ENCODE data around the gene CYBC1. TPM values are rescaled to one million over a fixed set of nuclear protein-coding genes. Genes with fewer than 3 reads are reported as not detected.

The CYBC1 gene
- polyA plus RNA-seq, 1 donor (not counting 4 experiments of a cell fraction or from before 2014, with no cell fraction given), result 30.2 TPM

GRCh38 chr17:82435103-82435502, 15.4 kb downstream of the CYBC1 start:
- Histone ChIP-seq H3K27ac (ENCODE audit: control insufficient read depth, insufficient read depth, low read length) (no peak overlapping the region), H3K36me3 (ENCODE audit: control insufficient read depth in 2 of 2, extremely low read depth in 1 of 2, insufficient read depth in 2 of 2, low read length in 2 of 2) (no peaks in the 10 kb centered on the region), H3K4me1 (ENCODE audit: control insufficient read depth, extremely low read depth, insufficient read depth, low read length) (no peaks in the 10 kb centered on the region), H2AFZ (ENCODE audit: control insufficient read depth, low read length) (no peak overlapping the region), H3K9ac (ENCODE audit: control insufficient read depth, extremely low read depth, insufficient read depth, low read length) (no peak overlapping the region), H4K20me1 (ENCODE audit: control insufficient read depth, extremely low read depth, insufficient read depth, low read length) (no peaks in the 10 kb centered on the region), H3K9me3 (ENCODE audit: control insufficient read depth, low read depth, low read length) (no peaks in the 10 kb centered on the region), H3K9me1 (ENCODE audit: control insufficient read depth, extremely low read depth, insufficient read depth, low read length) (no peaks in the 10 kb centered on the region), H3K79me2 (ENCODE audit: control insufficient read depth, insufficient read depth, low read length) (no peaks in the 10 kb centered on the region), H3K27me3 (ENCODE audit: control insufficient read depth, extremely low read depth, insufficient read depth, low read length) (no peaks in the 10 kb centered on the region), H3K4me3 (ENCODE audit: control insufficient read depth in 2 of 3, extremely low read depth in 1 of 3, insufficient read depth in 2 of 3, low read depth in 1 of 3, low read length in 3 of 3) (no peak overlapping the region), H3K4me2 (ENCODE audit: control insufficient read depth, extremely low read depth, insufficient read depth, low read depth, low read length) (no peak overlapping the region)
- no peak for DNase-seq (ENCODE audit: low read depth, low spot score)
- FAIRE-seq, result no peak
- dilution Hi-C loops (cut with MboI; ENCODE audit: extremely low pct_ligation_motif_present, low sequenced_read_pairs), result loop anchor here (10.0 kb wide), 1 partner anchor 90 kb away; no protein-coding TSS in a partner anchor
- TF ChIP-seq EZH2 (IDR thresholded peaks at IDR 0.05; ENCODE audit: low read length) (no peak), CTCF (optimal IDR thresholded peaks at IDR 0.05 in 1 of 3, IDR thresholded peaks at IDR 0.05 in 1 of 3, conservative IDR thresholded peaks at IDR 0.05 in 1 of 3; ENCODE audit: extremely low read depth in 1 of 3, insufficient read depth in 2 of 3, low read length in 3 of 3) (no peak)

- no peak for FAIRE-seq
- H3K36me3 ChIP-seq (ENCODE audit: control insufficient read depth in 2 of 2, extremely low read depth in 1 of 2, insufficient read depth in 2 of 2, low read length in 2 of 2), result no peaks in the 10 kb centered on the region
- TF ChIP-seq CTCF (optimal IDR thresholded peaks at IDR 0.05 in 1 of 3, IDR thresholded peaks at IDR 0.05 in 1 of 3, conservative IDR thresholded peaks at IDR 0.05 in 1 of 3; ENCODE audit: extremely low read depth in 1 of 3, insufficient read depth in 2 of 3, low read length in 3 of 3) (no peak), EZH2 (IDR thresholded peaks at IDR 0.05; ENCODE audit: low read length) (no peak)
Measured at GRCh38 chr17:82434216-82434565, 16.4 kb downstream of the CYBC1 start.

More at GRCh38 chr17:82434216-82434565, 16.4 kb downstream of the CYBC1 start:
- DNase-seq (ENCODE audit: low read depth, low spot score), result no peak
- H3K4me2 ChIP-seq (ENCODE audit: control insufficient read depth, extremely low read depth, insufficient read depth, low read depth, low read length), result no peak overlapping the region
- H3K4me3 ChIP-seq (ENCODE audit: control insufficient read depth in 2 of 3, extremely low read depth in 1 of 3, insufficient read depth in 2 of 3, low read depth in 1 of 3, low read length in 3 of 3), result no peak overlapping the region
- H3K4me1 ChIP-seq (ENCODE audit: control insufficient read depth, extremely low read depth, insufficient read depth, low read length), result no peaks in the 10 kb centered on the region
- no peaks in the 10 kb centered on the region for H3K9me1 ChIP-seq (ENCODE audit: control insufficient read depth, extremely low read depth, insufficient read depth, low read length)
- no peak overlapping the region for H3K9ac ChIP-seq (ENCODE audit: control insufficient read depth, extremely low read depth, insufficient read depth, low read length)
- H2AFZ ChIP-seq (ENCODE audit: control insufficient read depth, low read length), result no peak overlapping the region
- no peak overlapping the region for H3K27ac ChIP-seq (ENCODE audit: control insufficient read depth, insufficient read depth, low read length)
- dilution Hi-C loops (cut with MboI; ENCODE audit: extremely low pct_ligation_motif_present, low sequenced_read_pairs), result loop anchor here (10.0 kb wide), 1 partner anchor 89 kb away; no protein-coding TSS in a partner anchor
- H3K79me2 ChIP-seq (ENCODE audit: control insufficient read depth, insufficient read depth, low read length), result no peaks in the 10 kb centered on the region
- H4K20me1 ChIP-seq (ENCODE audit: control insufficient read depth, extremely low read depth, insufficient read depth, low read length), result no peaks in the 10 kb centered on the region
- H3K27me3 ChIP-seq (ENCODE audit: control insufficient read depth, extremely low read depth, insufficient read depth, low read length), result no peaks in the 10 kb centered on the region
- H3K9me3 ChIP-seq (ENCODE audit: control insufficient read depth, low read depth, low read length), result no peaks in the 10 kb centered on the region

Data from keratinocyte (primary cell).